Caco-2 (cell line): ENCODE measurements around the gene NEUROD1. TPM values are rescaled to one million over a fixed set of nuclear protein-coding genes. Genes with fewer than 3 reads are reported as not detected.

ENCODE experiments used
- BruUV-seq: library from RNA; stranded (reverse); fragments of 400-500 nt; replicated peaks from 2 replicates; lab custom pipeline; 2021; lab: Mats Ljungman, UMichigan
- CTCF ChIA-PET: fragments of 300-600 bp; sonication (Branson Sonifier 250); formaldehyde crosslinking; loops from one replicate; lab custom pipeline; 2022; ENCODE audit warnings: antibody characterized with exemption; lab: Charles Lee
- POLR2A ChIA-PET: fragments of 300-600 bp; sonication (Branson Sonifier 250); formaldehyde crosslinking; loops from one replicate; lab custom pipeline; 2022; ENCODE audit warnings: antibody characterized with exemption; lab: Charles Lee
- DNase-seq, 2 experiments: peaks; one replicate each; pipeline versions ENCODE4 v3.0.0 to v3.0.0-alpha.2; 2020 to 2022
- H3K27me3 ChIP-seq: replicated peaks from 2 replicates; pipeline ENCODE4 v1.6.0; 2011; ENCODE audit warnings: low read length; ENCODE audit not compliant: control insufficient read depth, insufficient read depth
- H3K36me3 ChIP-seq: 2 replicates; pipeline ENCODE4 v1.5.1; 2011; ENCODE audit warnings: low read length; ENCODE audit not compliant: control insufficient read depth, insufficient read depth
- H3K4me1 ChIP-seq: fragments of 250-450 bp; sonication (Bioruptor Pico); 2 replicates; pipeline ENCODE4 v1.5.1; 2020; ENCODE audit warnings: mild to moderate bottlenecking
- H3K4me3 ChIP-seq: 2 replicates; pipeline ENCODE4 v1.5.1; 2011; ENCODE audit warnings: low read depth, mild to moderate bottlenecking, control low read depth, low read length
- H3K9me3 ChIP-seq: fragments of 250-450 bp; sonication (Bioruptor Pico); 2 replicates; pipeline ENCODE4 v1.5.1; 2020; ENCODE audit warnings: mild to moderate bottlenecking, moderate library complexity
- H3K27ac Mint-ChIP-seq: one replicate; pipeline ENCODE4 v1.8.0; 2022; ENCODE audit warnings: mixed read lengths; ENCODE audit not compliant: unreplicated experiment
- H3K27me3 Mint-ChIP-seq: one replicate; pipeline ENCODE4 v1.8.0; 2022; ENCODE audit warnings: mixed read lengths; ENCODE audit not compliant: insufficient read depth, unreplicated experiment
- H3K36me3 Mint-ChIP-seq: one replicate; pipeline ENCODE4 v1.8.0; 2022; ENCODE audit warnings: mild to moderate bottlenecking, mixed read lengths; ENCODE audit not compliant: insufficient read depth, unreplicated experiment
- H3K4me1 Mint-ChIP-seq: one replicate; pipeline ENCODE4 v1.8.0; 2022; ENCODE audit warnings: low read depth, mixed read lengths; ENCODE audit not compliant: unreplicated experiment
- H3K4me3 Mint-ChIP-seq: one replicate; pipeline ENCODE4 v1.8.0; 2022; ENCODE audit warnings: mild to moderate bottlenecking, moderate library complexity, mixed read lengths; ENCODE audit not compliant: unreplicated experiment
- H3K9me3 Mint-ChIP-seq: one replicate; pipeline ENCODE4 v1.8.0; 2022; ENCODE audit warnings: mixed read lengths; ENCODE audit not compliant: unreplicated experiment
- CTCF ChIP-seq, 2 experiments: fragments of 200-600 bp in 1 of 2; IDR thresholded peaks; 1 replicate in 1 of 2; 2 replicates in 1 of 2; pipeline versions ENCODE4 v1.5.1 to v1.8.0; 2011 to 2022; ENCODE audit warnings: antibody characterized with exemption in 1 of 2, control low read depth in 1 of 2, inconsistent platforms in 1 of 2, low read depth in 1 of 2, low read length in 1 of 2, mild to moderate bottlenecking in 1 of 2, moderate library complexity in 1 of 2; ENCODE audit not compliant: insufficient read depth in 1 of 2, severe bottlenecking in 1 of 2, unreplicated experiment in 1 of 2
- intact Hi-C: fragments of 100-400 bp; cut with micrococcal nuclease; formaldehyde crosslinking; loops from one replicate; pipeline ENCODE4 v1.10.0; 2022; ENCODE audit not compliant: unreplicated experiment
- total RNA-seq: library from RNA; stranded (reverse); gene quantifications from 2 replicates; pipeline ENCODE4 v1.2.3, GENCODE V29; 2022

The NEUROD1 gene
- total RNA-seq, 1 experiment from 2014 or later = not detected

GRCh38 chr2:181682795-181683517 lies 2.6 kb upstream of the NEUROD1 start:
- intact Hi-C loops = no loop called here
- no peaks in the 10 kb centered on the region for H3K4me1 ChIP-seq
- CTCF ChIA-PET = interaction anchor here (0.5 kb wide), 1 partner anchor 214 kb away, joined by 3 read pairs; no protein-coding TSS in a partner anchor

GRCh38 chr2:181682026-181682789 lies 1.9 kb upstream of the NEUROD1 start:
- H3K27me3 ChIP-seq = no peaks in the 10 kb centered on the region; the same call in 1 of the 2 replicates
- no TSS peak for BruUV-seq
- TF ChIP-seq CTCF (IDR thresholded peaks at IDR 0.05; ENCODE audit: insufficient read depth in 1 of 2, low read depth in 1 of 2, low read length in 1 of 2, severe bottlenecking in 1 of 2, unreplicated experiment in 1 of 2) = no peak
- no peaks in the 10 kb centered on the region for H3K36me3 Mint-ChIP-seq
- ChIA-PET POLR2A (no interaction called here), CTCF (no interaction called here)
- intact Hi-C loops = no loop called here
- H3K4me3 ChIP-seq = no peak overlapping the region
- no peak overlapping the region for H3K4me3 Mint-ChIP-seq
- peaks cover 13% of the 10 kb centered on the region for H3K27me3 Mint-ChIP-seq
- H3K9me3 Mint-ChIP-seq = peaks cover 10% of the 10 kb centered on the region
- DNase-seq = no peak
- H3K27ac Mint-ChIP-seq = no peak overlapping the region
- no peaks in the 10 kb centered on the region for H3K36me3 ChIP-seq
- no peaks in the 10 kb centered on the region for H3K4me1 Mint-ChIP-seq
- no peaks in the 10 kb centered on the region for H3K9me3 ChIP-seq
- H3K4me1 ChIP-seq = no peaks in the 10 kb centered on the region

More at GRCh38 chr2:181682795-181683517, 2.6 kb upstream of the NEUROD1 start:
- no peak for DNase-seq
- Mint-ChIP-seq H3K9me3 (peaks cover 10% of the 10 kb centered on the region), H3K4me3 (no peak overlapping the region), H3K27me3 (peaks cover 13% of the 10 kb centered on the region), H3K4me1 (no peaks in the 10 kb centered on the region), H3K27ac (no peak overlapping the region), H3K36me3 (no peaks in the 10 kb centered on the region)
- TF ChIP-seq CTCF (IDR thresholded peaks at IDR 0.05; ENCODE audit: insufficient read depth in 1 of 2, low read depth in 1 of 2, low read length in 1 of 2, severe bottlenecking in 1 of 2, unreplicated experiment in 1 of 2) = no peak
- Histone ChIP-seq H3K9me3 (no peaks in the 10 kb centered on the region), H3K36me3 (no peaks in the 10 kb centered on the region), H3K27me3 (no peaks in the 10 kb centered on the region; the same call in 1 of the 2 replicates), H3K4me3 (no peak overlapping the region)
- POLR2A ChIA-PET = no interaction called here
- BruUV-seq = no TSS peak

- Histone ChIP-seq H3K4me1 (no peaks in the 10 kb centered on the region), H3K4me3 (no peak overlapping the region), H3K9me3 (no peaks in the 10 kb centered on the region), H3K27me3 (no peaks in the 10 kb centered on the region), H3K36me3 (no peaks in the 10 kb centered on the region)
- no peaks in the 10 kb centered on the region for H3K4me1 Mint-ChIP-seq
- peaks cover 10% of the 10 kb centered on the region for H3K9me3 Mint-ChIP-seq
- H3K36me3 Mint-ChIP-seq = no peaks in the 10 kb centered on the region
- POLR2A ChIA-PET = no interaction called here
- CTCF ChIA-PET = no interaction called here
- no peak for DNase-seq
- BruUV-seq = no TSS peak
- peaks cover 13% of the 10 kb centered on the region for H3K27me3 Mint-ChIP-seq
- H3K4me3 Mint-ChIP-seq = no peak overlapping the region
- intact Hi-C loops = no loop called here
- no peak overlapping the region for H3K27ac Mint-ChIP-seq
- no peak for TF ChIP-seq CTCF (IDR thresholded peaks at IDR 0.05; ENCODE audit: insufficient read depth in 1 of 2, low read depth in 1 of 2, low read length in 1 of 2, severe bottlenecking in 1 of 2, unreplicated experiment in 1 of 2)
These were observed 857 bp upstream of the NEUROD1 start for GRCh38 chr2:181680937-181681811.
